Measurements from ENCODE around the gene WDR90. TPM values are rescaled to one million over a fixed set of nuclear protein-coding genes. Genes with fewer than 3 reads are reported as not detected.

Gene WDR90
- total and polyA plus RNA-seq, 10 of the 15 experiments (the other 5 are each of a cell fraction or from before 2014, with no cell fraction given), result 2.0 to 65.0 (median 16.7) TPM

DNA sequence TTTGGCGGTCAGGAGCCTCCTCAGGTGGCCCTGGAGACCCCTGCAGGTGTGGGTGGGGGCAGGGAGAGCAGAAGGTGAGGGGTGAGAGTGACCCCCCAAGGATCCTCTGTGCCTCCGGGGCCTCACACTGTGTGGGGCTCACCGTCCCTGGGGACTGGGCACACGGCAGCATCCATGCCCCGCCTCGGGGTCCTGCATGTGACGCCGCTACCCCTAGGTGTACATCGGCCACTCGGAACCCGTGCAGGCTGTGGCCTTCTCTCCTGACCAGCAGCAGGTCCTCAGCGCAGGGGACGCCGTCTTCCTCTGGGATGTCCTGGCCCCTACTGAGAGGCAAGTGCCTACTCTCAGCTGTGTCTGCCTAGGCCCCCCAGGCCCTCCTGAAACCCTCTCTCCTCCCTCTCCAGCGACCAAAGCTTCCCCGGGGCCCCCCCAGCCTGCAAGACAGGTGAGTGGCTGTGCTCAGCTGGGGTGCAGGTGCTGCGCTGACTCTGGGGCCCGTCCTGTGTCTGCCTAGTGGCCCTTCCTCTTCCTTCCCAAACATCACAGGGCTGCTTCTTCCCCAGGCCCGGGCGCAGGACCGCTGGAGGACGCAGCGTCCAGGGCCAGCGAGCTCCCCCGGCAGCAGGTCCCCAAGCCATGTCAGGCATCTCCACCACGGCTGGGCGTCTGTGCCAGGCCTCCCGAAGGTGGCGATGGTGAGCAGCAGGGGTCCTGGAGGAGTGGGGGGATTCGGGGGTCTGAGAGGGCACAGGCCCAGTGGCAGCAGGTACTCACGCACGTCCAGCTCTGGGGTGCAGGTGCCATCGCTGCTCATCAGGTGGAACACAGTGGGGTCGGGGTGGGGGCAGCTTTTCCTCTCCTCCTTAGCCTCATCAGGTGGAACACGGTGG, 9.8 kb downstream of the WDR90 start:
- H3K4me1 ChIP-seq (ENCODE audit: control insufficient read depth, insufficient read depth, low read length), result peaks cover 3% of the 10 kb centered on the region; the same call in 1 of the 2 replicates
- no peaks in the 10 kb centered on the region for H3K79me2 ChIP-seq (ENCODE audit: control insufficient read depth, insufficient read depth, low read length)
- ChIA-PET SMC1A (ENCODE audit: uncharacterized antibody, unreplicated experiment) (no interaction called here), POLR2A (no interaction called here), RAD21 (ENCODE audit: unreplicated experiment) (no interaction called here), CTCF (interaction anchor here (1.2 to 1.4 kb wide), 2 partner anchors 10 to 11 kb away, joined by 3 to 5 read pairs; no protein-coding TSS in a partner anchor)
- H3K9ac ChIP-seq (ENCODE audit: control insufficient read depth, insufficient read depth, low read length), result no peak overlapping the region
- no peaks in the 10 kb centered on the region; a peak in 2 of 4 replicates for H3K36me3 ChIP-seq (ENCODE audit: control insufficient read depth in 2 of 2, insufficient read depth in 2 of 2, low read length in 1 of 2)
- H3K27me3 ChIP-seq (replicated peaks in 1 of 2; ENCODE audit: control insufficient read depth in 2 of 2, insufficient read depth in 2 of 2, low read length in 1 of 2), result no peaks in the 10 kb centered on the region
- DNase-seq (ENCODE audit: low read depth, low spot score) (no peak), ATAC-seq (no peak), FAIRE-seq (no peak)
- intact Hi-C loops (cut with micrococcal nuclease; ENCODE audit: unreplicated experiment) (no loop called here), in situ Hi-C loops (cut with MboI) (no loop called here)
- H2AFZ ChIP-seq (ENCODE audit: control insufficient read depth, low read depth, low read length), result no peak overlapping the region
- no TSS peak for BruUV-seq (replicated peaks)
- no peaks in the 10 kb centered on the region for H3K9me3 ChIP-seq (replicated peaks; ENCODE audit: control insufficient read depth, insufficient read depth, low read length)
- no peak overlapping the region for H3K4me3 ChIP-seq
- 88% methylated on average over 33 of the region's 35 CpGs for WGBS (ENCODE audit: insufficient coverage, insufficient replicate concordance, low lambda C conversion rate, missing lambda C conversion rate)
- no peak overlapping the region for H3K4me2 ChIP-seq (ENCODE audit: control insufficient read depth, insufficient read depth)
- H4K20me1 ChIP-seq (ENCODE audit: control insufficient read depth, insufficient read depth), result no peaks in the 10 kb centered on the region
- no peak overlapping the region for H3K27ac ChIP-seq (ENCODE audit: control insufficient read depth, insufficient read depth)
- TF ChIP-seq BRCA1 (IDR thresholded peaks at IDR 0.05; ENCODE audit: low read depth, low read length) (no peak), RAD21 (IDR thresholded peaks at IDR 0.05; ENCODE audit: insufficient read depth, low read depth, low read length) (no peak), RCOR1 (conservative IDR thresholded peaks at IDR 0.05; ENCODE audit: low read depth, low read length) (no peak), KAT2A (conservative IDR thresholded peaks at IDR 0.05; ENCODE audit: control insufficient read depth, low read depth, low read length) (no peak), LARP7 (IDR thresholded peaks at IDR 0.05) (no peak), ATF7 (IDR thresholded peaks at IDR 0.05; ENCODE audit: low read depth) (no peak), EZH2 (IDR thresholded peaks at IDR 0.05; ENCODE audit: borderline replicate concordance, control insufficient read depth, low read depth, low read length) (no peak), ASH2L (IDR thresholded peaks at IDR 0.05; ENCODE audit: borderline replicate concordance, low read depth) (no peak), SMAD1 (IDR thresholded peaks at IDR 0.05; ENCODE audit: low read depth, partially characterized antibody) (no peak), TBL1XR1 (IDR thresholded peaks at IDR 0.05; ENCODE audit: low read depth, low read length) (no peak), CHD2 (IDR thresholded peaks at IDR 0.05; ENCODE audit: borderline replicate concordance, low read depth, low read length) (no peak), FOS (IDR thresholded peaks at IDR 0.05; ENCODE audit: borderline replicate concordance, extremely low read depth, insufficient read length) (no peak), SMARCA5 (IDR thresholded peaks at IDR 0.05) (no peak), HCFC1 (IDR thresholded peaks at IDR 0.05; ENCODE audit: low read length) (no peak), POLR2AphosphoS2 (IDR thresholded peaks at IDR 0.05; ENCODE audit: low read depth, low read length) (no peak)
- TF ChIP-seq, protein P1, sequence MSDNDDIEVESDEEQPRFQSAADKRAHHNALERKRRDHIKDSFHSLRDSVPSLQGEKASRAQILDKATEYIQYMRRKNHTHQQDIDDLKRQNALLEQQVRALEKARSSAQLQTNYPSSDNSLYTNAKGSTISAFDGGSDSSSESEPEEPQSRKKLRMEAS (IDR thresholded peaks at IDR 0.05; ENCODE audit: low read depth, low read length), result no peak
